SK-N-SH treated with all-trans-retinoic acid at 6 μM for 48 hours (cell line): ENCODE measurements around the gene TPR.

Experiments
- ATAC-seq: fragments of 200-7000 bp; cut with Tn5 transposase; 3 replicates; pipeline ENCODE4 v1.9.1; 2020; ENCODE audit warnings: mild to moderate bottlenecking, moderate library complexity
- ARNTL ChIP-seq: fragments of 450-650 bp; formaldehyde crosslinking; IDR thresholded peaks from 2 replicates; pipeline ENCODE4 v1.5.0; 2020; ENCODE audit warnings: low read depth, mild to moderate bottlenecking, moderate library complexity, borderline replicate concordance
- BACH2 ChIP-seq: fragments of 250-450 bp; sonication (Bioruptor Pico); IDR thresholded peaks from 2 replicates; pipeline ENCODE4 v1.9.0; 2021; ENCODE audit warnings: mild to moderate bottlenecking, borderline replicate concordance
- CREB5 ChIP-seq: fragments of 250-450 bp; sonication (Bioruptor Pico); IDR thresholded peaks from 2 replicates; pipeline ENCODE4 v1.5.1; 2020; ENCODE audit warnings: low read depth, mild to moderate bottlenecking, moderate library complexity
- CSDC2 ChIP-seq: fragments of 250-450 bp; sonication (Bioruptor Pico); IDR thresholded peaks from 2 replicates; pipeline ENCODE4 v1.5.0; 2020; ENCODE audit warnings: mild to moderate bottlenecking, moderate library complexity
- ESRRG ChIP-seq: fragments of 250-450 bp; sonication (Bioruptor Pico); IDR thresholded peaks from 2 replicates; pipeline ENCODE4 v1.6.1; 2021; ENCODE audit warnings: mild to moderate bottlenecking
- GLIS3 ChIP-seq: fragments of 250-450 bp; sonication (Bioruptor Pico); IDR thresholded peaks from 2 replicates; pipeline ENCODE4 v1.5.0; 2020; ENCODE audit warnings: mild to moderate bottlenecking, moderate library complexity
- ISL1 ChIP-seq: fragments of 250-450 bp; sonication (Bioruptor Pico); IDR thresholded peaks from 2 replicates; pipeline ENCODE4 v2.1.2; 2022; ENCODE audit warnings: mild to moderate bottlenecking, moderate library complexity
- OSR1 ChIP-seq: fragments of 250-450 bp; sonication (Bioruptor Pico); IDR thresholded peaks from 2 replicates; pipeline ENCODE4 v1.8.0; 2022; ENCODE audit warnings: moderate library complexity, mild to moderate bottlenecking, inconsistent platforms
- PPARA ChIP-seq: fragments of 250-450 bp; sonication (Bioruptor Pico); IDR thresholded peaks from 2 replicates; pipeline ENCODE4 v1.5.0; 2020; ENCODE audit warnings: mild to moderate bottlenecking, borderline replicate concordance
- RARB ChIP-seq: fragments of 250-450 bp; sonication (Bioruptor Pico); IDR thresholded peaks from 2 replicates; pipeline ENCODE4 v1.8.0; 2021; ENCODE audit warnings: mild to moderate bottlenecking, moderate library complexity
- SNAI2 ChIP-seq: fragments of 250-450 bp; sonication (Bioruptor Pico); IDR thresholded peaks from 2 replicates; pipeline ENCODE4 v1.5.0; 2020; ENCODE audit warnings: mild to moderate bottlenecking, moderate library complexity
- TCF4 ChIP-seq: fragments of 250-450 bp; sonication (Bioruptor Pico); IDR thresholded peaks from 2 replicates; pipeline ENCODE4 v1.8.0; 2021; ENCODE audit warnings: mild to moderate bottlenecking, moderate library complexity, borderline replicate concordance
- TOX ChIP-seq: fragments of 250-450 bp; sonication (Bioruptor Pico); IDR thresholded peaks from 2 replicates; pipeline ENCODE4 v1.8.0; 2021; ENCODE audit warnings: mild to moderate bottlenecking, moderate library complexity, borderline replicate concordance
- TSHZ2 ChIP-seq: fragments of 250-450 bp; sonication (Bioruptor Pico); IDR thresholded peaks from 2 replicates; pipeline ENCODE4 v1.5.0; 2020; ENCODE audit warnings: mild to moderate bottlenecking, moderate library complexity
- ZC3H10 ChIP-seq: fragments of 250-450 bp; sonication (Bioruptor Pico); IDR thresholded peaks from 2 replicates; pipeline ENCODE4 v1.5.1; 2021; ENCODE audit warnings: mild to moderate bottlenecking, moderate library complexity
- ZFP3 ChIP-seq: fragments of 250-450 bp; sonication (Bioruptor Pico); IDR thresholded peaks from 2 replicates; pipeline ENCODE4 v1.5.0; 2020; ENCODE audit warnings: mild to moderate bottlenecking, moderate library complexity
- ZFP30 ChIP-seq: fragments of 450-650 bp; formaldehyde crosslinking; IDR thresholded peaks from 2 replicates; pipeline ENCODE4 v1.5.0; 2022; ENCODE audit warnings: mild to moderate bottlenecking, moderate library complexity
- ZNF565 ChIP-seq: fragments of 450-650 bp; formaldehyde crosslinking; conservative IDR thresholded peaks from 2 replicates; pipeline ENCODE4 v1.5.0; 2020; ENCODE audit warnings: low read depth, mild to moderate bottlenecking, moderate library complexity
- TF ChIP-seq, protein P1 (sequence below): fragments of 250-450 bp; sonication (Bioruptor Pico); IDR thresholded peaks from 2 replicates; pipeline ENCODE4 v1.5.1; 2021; ENCODE audit warnings: mild to moderate bottlenecking, moderate library complexity
- TF ChIP-seq, protein P2 (sequence below): fragments of 250-450 bp; sonication (Bioruptor Pico); IDR thresholded peaks from 2 replicates; pipeline ENCODE4 v1.8.0; 2021; ENCODE audit warnings: low read depth, mild to moderate bottlenecking, moderate library complexity, borderline replicate concordance
- TF ChIP-seq, protein P3 (sequence below): fragments of 250-450 bp; sonication (Bioruptor Pico); IDR thresholded peaks from 2 replicates; pipeline ENCODE4 v1.8.0; 2020; ENCODE audit warnings: mild to moderate bottlenecking, moderate library complexity, borderline replicate concordance

TPR gene

DNA sequence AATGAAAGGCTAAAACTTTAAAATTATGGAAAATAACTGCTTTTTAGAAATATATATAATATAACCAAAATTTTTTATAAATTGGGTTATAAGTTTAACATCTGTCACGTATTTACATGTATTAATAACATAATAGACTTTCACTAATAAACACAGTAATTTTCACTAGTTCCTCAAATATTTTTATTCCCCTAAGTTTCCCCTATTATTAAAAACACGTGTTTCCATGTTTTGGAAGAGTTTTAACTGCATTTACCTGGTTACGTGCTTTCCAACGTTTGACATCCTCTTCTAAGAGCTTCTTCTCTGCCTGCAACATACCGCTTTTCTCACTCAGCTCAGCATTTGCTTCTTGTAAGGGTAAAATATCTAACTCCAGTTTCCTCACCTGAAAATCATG lies 34.3 kb downstream of the TPR start:
- TF ChIP-seq, protein P1, sequence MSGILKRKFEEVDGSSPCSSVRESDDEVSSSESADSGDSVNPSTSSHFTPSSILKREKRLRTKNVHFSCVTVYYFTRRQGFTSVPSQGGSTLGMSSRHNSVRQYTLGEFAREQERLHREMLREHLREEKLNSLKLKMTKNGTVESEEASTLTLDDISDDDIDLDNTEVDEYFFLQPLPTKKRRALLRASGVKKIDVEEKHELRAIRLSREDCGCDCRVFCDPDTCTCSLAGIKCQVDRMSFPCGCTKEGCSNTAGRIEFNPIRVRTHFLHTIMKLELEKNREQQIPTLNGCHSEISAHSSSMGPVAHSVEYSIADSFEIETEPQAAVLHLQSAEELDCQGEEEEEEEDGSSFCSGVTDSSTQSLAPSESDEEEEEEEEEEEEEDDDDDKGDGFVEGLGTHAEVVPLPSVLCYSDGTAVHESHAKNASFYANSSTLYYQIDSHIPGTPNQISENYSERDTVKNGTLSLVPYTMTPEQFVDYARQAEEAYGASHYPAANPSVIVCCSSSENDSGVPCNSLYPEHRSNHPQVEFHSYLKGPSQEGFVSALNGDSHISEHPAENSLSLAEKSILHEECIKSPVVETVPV (CRISPR knock-in tag): no peak
- TF ChIP-seq RARB: no peak
- TF ChIP-seq GLIS3 (CRISPR knock-in tag): no peak
- no peak for TF ChIP-seq OSR1 (CRISPR knock-in tag)
- TF ChIP-seq SNAI2 (CRISPR knock-in tag): no peak
- no peak for TF ChIP-seq PPARA (CRISPR knock-in tag)
- TF ChIP-seq CSDC2: no peak
- TF ChIP-seq, protein P2, sequence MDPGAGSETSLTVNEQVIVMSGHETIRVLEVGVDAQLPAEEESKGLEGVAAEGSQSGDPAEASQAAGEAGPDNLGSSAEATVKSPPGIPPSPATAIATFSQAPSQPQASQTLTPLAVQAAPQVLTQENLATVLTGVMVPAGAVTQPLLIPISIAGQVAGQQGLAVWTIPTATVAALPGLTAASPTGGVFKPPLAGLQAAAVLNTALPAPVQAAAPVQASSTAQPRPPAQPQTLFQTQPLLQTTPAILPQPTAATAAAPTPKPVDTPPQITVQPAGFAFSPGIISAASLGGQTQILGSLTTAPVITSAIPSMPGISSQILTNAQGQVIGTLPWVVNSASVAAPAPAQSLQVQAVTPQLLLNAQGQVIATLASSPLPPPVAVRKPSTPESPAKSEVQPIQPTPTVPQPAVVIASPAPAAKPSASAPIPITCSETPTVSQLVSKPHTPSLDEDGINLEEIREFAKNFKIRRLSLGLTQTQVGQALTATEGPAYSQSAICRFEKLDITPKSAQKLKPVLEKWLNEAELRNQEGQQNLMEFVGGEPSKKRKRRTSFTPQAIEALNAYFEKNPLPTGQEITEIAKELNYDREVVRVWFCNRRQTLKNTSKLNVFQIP: no peak
- TF ChIP-seq ISL1 (CRISPR knock-in tag): no peak
- no peak for TF ChIP-seq ZFP30 (CRISPR knock-in tag)
- no peak for TF ChIP-seq ZNF565 (CRISPR knock-in tag)
- no peak for TF ChIP-seq TSHZ2 (CRISPR knock-in tag)
- TF ChIP-seq ESRRG: no peak
- no peak for TF ChIP-seq TCF4
- no peak for TF ChIP-seq BACH2 (CRISPR knock-in tag)
- no peak for TF ChIP-seq ZFP3
- no peak for TF ChIP-seq TOX (CRISPR knock-in tag)
- TF ChIP-seq ZC3H10 (CRISPR knock-in tag): no peak
- TF ChIP-seq ARNTL (CRISPR knock-in tag): no peak
- TF ChIP-seq, all 23 proteins: peak for 0

GRCh38 chr1:186337554-186337953 lies 37.5 kb downstream of the TPR start:
- no peak for ATAC-seq
- TF ChIP-seq, protein P3, sequence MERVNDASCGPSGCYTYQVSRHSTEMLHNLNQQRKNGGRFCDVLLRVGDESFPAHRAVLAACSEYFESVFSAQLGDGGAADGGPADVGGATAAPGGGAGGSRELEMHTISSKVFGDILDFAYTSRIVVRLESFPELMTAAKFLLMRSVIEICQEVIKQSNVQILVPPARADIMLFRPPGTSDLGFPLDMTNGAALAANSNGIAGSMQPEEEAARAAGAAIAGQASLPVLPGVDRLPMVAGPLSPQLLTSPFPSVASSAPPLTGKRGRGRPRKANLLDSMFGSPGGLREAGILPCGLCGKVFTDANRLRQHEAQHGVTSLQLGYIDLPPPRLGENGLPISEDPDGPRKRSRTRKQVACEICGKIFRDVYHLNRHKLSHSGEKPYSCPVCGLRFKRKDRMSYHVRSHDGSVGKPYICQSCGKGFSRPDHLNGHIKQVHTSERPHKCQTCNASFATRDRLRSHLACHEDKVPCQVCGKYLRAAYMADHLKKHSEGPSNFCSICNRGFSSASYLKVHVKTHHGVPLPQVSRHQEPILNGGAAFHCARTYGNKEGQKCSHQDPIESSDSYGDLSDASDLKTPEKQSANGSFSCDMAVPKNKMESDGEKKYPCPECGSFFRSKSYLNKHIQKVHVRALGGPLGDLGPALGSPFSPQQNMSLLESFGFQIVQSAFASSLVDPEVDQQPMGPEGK (CRISPR knock-in tag): no peak
- TF ChIP-seq ZFP3: no peak
- no peak for TF ChIP-seq OSR1 (CRISPR knock-in tag)
- no peak for TF ChIP-seq ESRRG
- TF ChIP-seq, protein P1 (CRISPR knock-in tag): no peak
- TF ChIP-seq TSHZ2 (CRISPR knock-in tag): no peak
- TF ChIP-seq, protein P2: no peak
- TF ChIP-seq CREB5 (CRISPR knock-in tag): no peak

More for the DNA sequence above, 34.3 kb downstream of the TPR start:
- ATAC-seq: no peak
